ENCODE measurements around the gene ARRDC1.
"Not testable (repeated sequence)": the region's sequence is repeated elsewhere in the genome, so short reads cannot be mapped to it uniquely, and the experiment has no call there.

ARRDC1 gene

GRCh38 chr9:137614631-137615386 lies 9.3 kb downstream of the ARRDC1 start:
- H3K9me3 Mint-ChIP-seq (ENCODE audit: low read depth) = no peaks in the 10 kb centered on the region
- no peak overlapping the region for H3K27ac Mint-ChIP-seq
- no peak overlapping the region for H3K4me3 Mint-ChIP-seq
- no peaks in the 10 kb centered on the region for H3K27me3 Mint-ChIP-seq
- peaks cover 29% of the 10 kb centered on the region for H3K4me1 Mint-ChIP-seq (ENCODE audit: low read depth)
- H3K36me3 Mint-ChIP-seq = no peaks in the 10 kb centered on the region

- H3K4me1 Mint-ChIP-seq (ENCODE audit: low read depth) = peaks cover 32% of the 10 kb centered on the region
- H3K27ac Mint-ChIP-seq = no peak overlapping the region
- no peaks in the 10 kb centered on the region for H3K36me3 Mint-ChIP-seq
- H3K27me3 Mint-ChIP-seq = no peaks in the 10 kb centered on the region
- H3K9me3 Mint-ChIP-seq (ENCODE audit: low read depth) = no peaks in the 10 kb centered on the region
- H3K4me3 Mint-ChIP-seq = no peak overlapping the region
Measured at GRCh38 chr9:137615387-137615871, 9.9 kb downstream of the ARRDC1 start.

- no peaks in the 10 kb centered on the region for H3K27me3 Mint-ChIP-seq
- H3K4me3 Mint-ChIP-seq = peak within 1 kb of the TSS; percentile 94
- peaks cover 39% of the 10 kb centered on the region for H3K4me1 Mint-ChIP-seq (ENCODE audit: low read depth)
- H3K9me3 Mint-ChIP-seq (ENCODE audit: low read depth) = no peaks in the 10 kb centered on the region
- no peaks in the 10 kb centered on the region for H3K36me3 Mint-ChIP-seq
- peak within 1 kb of the TSS; percentile 91 for H3K27ac Mint-ChIP-seq
Measured at GRCh38 chr9:137618105-137619067, 12.9 kb downstream of the ARRDC1 start, which contains the start of gene EHMT1. Gene EHMT1, plus strand, starts transcription at chr9:137619005. Its CDS starts 24 bp downstream, at chr9:137619029.

GRCh38 chr9:137619240-137620047 lies 14.0 kb downstream of the ARRDC1 start:
- no peaks in the 10 kb centered on the region for H3K9me3 Mint-ChIP-seq (ENCODE audit: low read depth)
- H3K27ac Mint-ChIP-seq = peak overlapping the region; percentile 91
- peak overlapping the region; percentile 94 for H3K4me3 Mint-ChIP-seq
- H3K4me1 Mint-ChIP-seq (ENCODE audit: low read depth) = peaks cover 43% of the 10 kb centered on the region
- no peaks in the 10 kb centered on the region for H3K27me3 Mint-ChIP-seq
- H3K36me3 Mint-ChIP-seq = no peaks in the 10 kb centered on the region

- peak overlapping the region; percentile 91 for H3K27ac Mint-ChIP-seq
- no peaks in the 10 kb centered on the region for H3K27me3 Mint-ChIP-seq
- peaks cover 43% of the 10 kb centered on the region for H3K4me1 Mint-ChIP-seq (ENCODE audit: low read depth)
- H3K9me3 Mint-ChIP-seq (ENCODE audit: low read depth) = no peaks in the 10 kb centered on the region
- no peaks in the 10 kb centered on the region for H3K36me3 Mint-ChIP-seq
- peak overlapping the region; percentile 94 for H3K4me3 Mint-ChIP-seq
Measured at GRCh38 chr9:137620048-137620405, 14.5 kb downstream of the ARRDC1 start.

GRCh38 chr9:137620581-137620980 lies 15.1 kb downstream of the ARRDC1 start:
- Mint-ChIP-seq H3K4me1 (ENCODE audit: low read depth) (peaks cover 49% of the 10 kb centered on the region), H3K36me3 (no peaks in the 10 kb centered on the region), H3K9me3 (ENCODE audit: low read depth) (no peaks in the 10 kb centered on the region), H3K27me3 (no peaks in the 10 kb centered on the region), H3K4me3 (peak overlapping the region; percentile 65), H3K27ac (peak overlapping the region; percentile 34)

GRCh38 chr9:137621131-137621757 lies 15.8 kb downstream of the ARRDC1 start:
- H3K27ac Mint-ChIP-seq = peak overlapping the region; percentile 34
- H3K4me1 Mint-ChIP-seq (ENCODE audit: low read depth) = peaks cover 49% of the 10 kb centered on the region
- H3K36me3 Mint-ChIP-seq = no peaks in the 10 kb centered on the region
- H3K27me3 Mint-ChIP-seq = no peaks in the 10 kb centered on the region
- no peaks in the 10 kb centered on the region for H3K9me3 Mint-ChIP-seq (ENCODE audit: low read depth)
- peak overlapping the region; percentile 65 for H3K4me3 Mint-ChIP-seq

GRCh38 chr9:137622211-137622610 lies 16.7 kb downstream of the ARRDC1 start:
- Mint-ChIP-seq H3K4me1 (ENCODE audit: low read depth) (peaks cover 50% of the 10 kb centered on the region), H3K4me3 (peak overlapping the region; percentile 42), H3K27ac (peak overlapping the region; percentile 66)
- not testable (repeated sequence) for H3K36me3 Mint-ChIP-seq; H3K9me3 Mint-ChIP-seq (ENCODE audit: low read depth); H3K27me3 Mint-ChIP-seq

- Mint-ChIP-seq H3K27ac (no peak overlapping the region), H3K4me3 (peak overlapping the region; percentile 51), H3K36me3 (peaks cover 3% of the 10 kb centered on the region), H3K4me1 (ENCODE audit: low read depth) (peaks cover 55% of the 10 kb centered on the region), H3K27me3 (no peaks in the 10 kb centered on the region), H3K9me3 (ENCODE audit: low read depth) (no peaks in the 10 kb centered on the region)
Measured at GRCh38 chr9:137626464-137626863, 21.0 kb downstream of the ARRDC1 start.

- not testable (repeated sequence) for H3K27ac Mint-ChIP-seq; H3K36me3 Mint-ChIP-seq; H3K27me3 Mint-ChIP-seq; H3K9me3 Mint-ChIP-seq (ENCODE audit: low read depth); H3K4me3 Mint-ChIP-seq
- peaks cover 58% of the 10 kb centered on the region for H3K4me1 Mint-ChIP-seq (ENCODE audit: low read depth)
Measured at GRCh38 chr9:137627406-137627805, 21.9 kb downstream of the ARRDC1 start.

GRCh38 chr9:137630126-137630525 lies 24.6 kb downstream of the ARRDC1 start:
- Mint-ChIP-seq H3K4me3 (peak overlapping the region; percentile 36), H3K27ac (peak overlapping the region; percentile 78), H3K36me3 (peaks cover 3% of the 10 kb centered on the region), H3K9me3 (ENCODE audit: low read depth) (no peaks in the 10 kb centered on the region), H3K27me3 (no peaks in the 10 kb centered on the region), H3K4me1 (ENCODE audit: low read depth) (peaks cover 68% of the 10 kb centered on the region)

GRCh38 chr9:137630679-137631078 lies 25.2 kb downstream of the ARRDC1 start:
- peak overlapping the region; percentile 3 for H3K27ac Mint-ChIP-seq
- H3K9me3 Mint-ChIP-seq (ENCODE audit: low read depth) = no peaks in the 10 kb centered on the region
- H3K4me1 Mint-ChIP-seq (ENCODE audit: low read depth) = peaks cover 63% of the 10 kb centered on the region
- no peaks in the 10 kb centered on the region for H3K27me3 Mint-ChIP-seq
- peak overlapping the region; percentile 36 for H3K4me3 Mint-ChIP-seq
- peaks cover 3% of the 10 kb centered on the region for H3K36me3 Mint-ChIP-seq

GRCh38 chr9:137631345-137632229 lies 26.1 kb downstream of the ARRDC1 start:
- H3K36me3 Mint-ChIP-seq = peaks cover 3% of the 10 kb centered on the region
- H3K9me3 Mint-ChIP-seq (ENCODE audit: low read depth) = no peaks in the 10 kb centered on the region
- H3K27me3 Mint-ChIP-seq = no peaks in the 10 kb centered on the region
- peak overlapping the region; percentile 58 for H3K27ac Mint-ChIP-seq
- peaks cover 65% of the 10 kb centered on the region for H3K4me1 Mint-ChIP-seq (ENCODE audit: low read depth)
- no peak overlapping the region for H3K4me3 Mint-ChIP-seq

All from activated naive CD8-positive, alpha-beta T cell (primary cell).